Activated naive CD4-positive, alpha-beta T cell (primary cell): Measurements from ENCODE around the gene FCMR.
"Not testable (repeated sequence)": the region's sequence is repeated elsewhere in the genome, so short reads cannot be mapped to it uniquely, and the experiment has no call there.

ENCODE experiments used
- DNase-seq, 4 experiments: peaks; one replicate each; lab custom pipeline; 2025; lab: John Stamatoyannopoulos, UW

FCMR gene

DNA sequence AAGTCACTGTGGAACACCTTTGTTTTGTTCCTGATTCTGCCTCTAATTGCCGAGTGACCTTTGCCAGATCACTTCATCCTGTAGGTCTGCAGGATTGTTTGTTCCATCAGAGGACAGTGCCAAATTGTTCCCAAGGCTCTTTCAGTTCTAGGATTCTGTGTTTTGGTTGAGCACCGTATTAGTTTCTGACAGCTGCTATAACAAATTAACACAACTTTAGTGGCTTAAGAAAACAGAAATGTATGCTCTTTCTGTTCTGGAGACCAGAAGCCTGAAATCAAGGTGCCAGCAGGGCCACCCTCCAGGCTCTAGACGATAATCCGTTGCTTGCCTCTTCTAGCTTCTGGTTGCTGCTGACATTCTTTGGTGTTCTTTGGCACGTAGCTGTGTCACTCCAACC is 27.9 kb upstream of the FCMR start:
- no peak for DNase-seq

DNA sequence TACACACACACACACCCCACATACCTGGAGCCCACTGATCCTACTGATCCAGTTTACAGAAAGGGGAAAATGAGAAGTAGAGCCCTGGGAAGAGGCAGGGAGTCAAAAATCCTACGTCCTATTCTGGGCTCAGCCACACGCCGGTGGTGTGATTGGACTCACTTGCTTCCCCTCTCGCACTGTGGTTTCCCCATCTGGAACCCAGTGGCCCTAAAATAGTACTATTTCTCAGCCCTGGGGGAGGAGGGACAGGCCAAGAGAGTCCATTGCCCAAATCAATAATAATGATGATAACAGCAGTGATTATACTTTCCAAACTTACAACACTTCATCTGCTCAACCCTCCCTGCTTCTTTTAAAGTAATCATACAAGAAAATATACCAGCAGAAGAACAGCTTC is 27.5 kb upstream of the FCMR start:
- DNase-seq, result no peak

GRCh38 chr1:206947255-206947654 is 25.5 kb upstream of the FCMR start:
- no peak for DNase-seq

- DNase-seq, result no peak
These were observed 24.5 kb upstream of the FCMR start, which contains the start of gene PIGR for GRCh38 chr1:206946261-206946660. PIGR (minus strand) TSS chr1:206946466; CDS start chr1:206940531, 5,935 bp downstream.

- no peak for DNase-seq
These were observed 24.0 kb upstream of the FCMR start for GRCh38 chr1:206945779-206946178.

GRCh38 chr1:206944703-206945102 is 23.0 kb upstream of the FCMR start:
- DNase-seq, result no peak

DNA sequence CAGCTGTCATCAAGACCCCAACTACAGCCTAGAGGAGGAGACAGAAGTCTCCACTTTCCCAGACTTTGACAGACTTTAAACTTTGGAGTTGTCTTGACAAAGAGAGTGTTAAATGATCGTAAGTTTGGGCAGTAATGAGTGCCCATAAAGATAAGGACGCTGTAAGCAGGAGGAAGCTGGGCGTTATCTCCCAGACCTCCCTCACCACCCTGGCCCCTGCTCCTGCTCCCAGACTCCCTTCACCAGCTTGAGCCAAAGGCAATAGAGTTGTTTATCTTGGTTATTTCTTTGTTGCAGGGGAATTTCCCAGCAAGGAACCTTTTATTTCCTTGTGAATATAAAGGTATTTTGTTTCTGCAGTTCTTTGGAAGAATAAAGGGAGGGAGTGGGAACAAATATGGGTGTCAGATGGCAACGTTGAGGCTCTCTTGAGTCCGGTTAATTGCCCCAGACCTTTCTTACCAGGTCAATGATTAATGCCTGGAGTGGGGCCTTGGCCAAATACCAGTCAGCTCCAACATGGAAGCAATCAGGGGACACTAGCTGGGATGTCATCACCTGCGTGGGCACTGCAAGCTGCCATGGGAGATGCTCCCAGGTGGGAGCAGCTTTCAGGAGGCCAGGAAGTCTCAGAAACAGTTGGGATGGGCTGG is 20.2 kb upstream of the FCMR start:
- DNase-seq, result no peak

DNA sequence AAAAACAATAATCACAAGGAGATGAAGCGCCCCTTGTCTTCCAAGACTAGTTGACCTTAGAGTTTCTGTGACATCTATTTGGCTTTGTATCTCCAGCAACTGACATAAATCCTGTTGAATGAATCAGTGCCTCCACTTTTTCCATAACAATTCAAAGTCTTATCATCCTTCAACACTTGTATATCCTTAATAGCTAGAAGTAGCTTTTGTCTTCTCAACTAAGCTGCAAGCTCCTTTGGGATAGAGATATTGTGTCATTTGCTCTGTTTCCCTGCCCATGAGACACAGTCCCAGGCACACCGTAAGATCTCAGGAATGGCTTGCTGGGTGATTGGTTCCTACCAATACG is 18.8 kb upstream of the FCMR start:
- DNase-seq, result no peak

DNA sequence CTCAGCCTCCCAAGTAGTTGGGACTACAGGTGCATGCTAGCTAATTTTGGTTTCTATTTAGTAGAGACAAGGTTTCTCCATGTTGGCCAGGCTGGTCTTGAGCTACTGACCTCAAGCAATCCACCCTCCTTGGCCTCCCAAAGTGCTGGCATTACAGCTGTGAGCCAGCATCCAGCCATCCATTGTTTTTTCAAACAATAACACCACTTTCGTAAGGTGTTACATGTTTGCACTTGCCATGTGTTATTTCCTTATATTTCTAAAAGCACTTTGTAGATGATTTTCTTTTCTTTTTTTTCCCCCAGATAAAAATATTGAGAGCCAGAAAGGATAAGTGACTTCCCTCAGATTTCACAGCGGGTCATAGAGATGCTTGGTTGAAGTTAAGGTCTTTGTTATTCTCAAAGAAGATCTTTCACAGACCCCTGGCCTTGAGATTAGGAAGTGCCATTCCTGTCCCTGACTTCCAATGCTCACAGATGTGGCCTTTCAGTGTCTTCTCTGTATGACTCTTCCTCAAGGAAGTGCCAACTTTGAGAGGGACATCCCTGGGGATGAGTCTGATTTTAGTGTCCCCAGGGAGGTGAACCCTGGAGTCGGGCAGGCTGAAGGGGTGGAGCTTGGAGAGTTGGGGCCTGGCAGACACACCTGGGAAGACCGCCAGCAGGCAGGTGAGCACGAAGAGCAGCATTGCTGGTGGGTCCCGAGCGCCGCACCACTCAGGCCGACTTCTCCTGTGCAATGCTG is 18.3 kb upstream of the FCMR start:
- no peak for DNase-seq

DNA sequence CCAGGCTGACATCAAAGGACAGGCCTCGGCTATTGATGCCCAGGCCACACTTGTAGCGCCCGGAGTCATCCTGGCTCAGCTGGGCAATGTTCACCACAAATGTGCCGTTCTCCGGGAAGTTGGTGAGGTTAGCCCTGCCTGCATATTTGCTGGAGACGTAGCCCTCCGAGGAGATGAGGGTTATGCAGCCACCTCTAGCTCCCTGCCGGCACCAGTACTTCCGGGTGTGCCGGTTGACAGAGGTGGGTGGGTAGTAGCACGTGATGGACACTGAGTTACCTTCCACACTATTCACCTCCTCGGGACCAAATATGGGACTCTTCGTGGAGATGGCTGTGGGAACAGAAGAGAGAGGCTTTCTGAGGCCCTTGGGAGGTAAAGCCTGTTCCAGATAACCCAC is 17.4 kb upstream of the FCMR start:
- no peak for DNase-seq

DNA sequence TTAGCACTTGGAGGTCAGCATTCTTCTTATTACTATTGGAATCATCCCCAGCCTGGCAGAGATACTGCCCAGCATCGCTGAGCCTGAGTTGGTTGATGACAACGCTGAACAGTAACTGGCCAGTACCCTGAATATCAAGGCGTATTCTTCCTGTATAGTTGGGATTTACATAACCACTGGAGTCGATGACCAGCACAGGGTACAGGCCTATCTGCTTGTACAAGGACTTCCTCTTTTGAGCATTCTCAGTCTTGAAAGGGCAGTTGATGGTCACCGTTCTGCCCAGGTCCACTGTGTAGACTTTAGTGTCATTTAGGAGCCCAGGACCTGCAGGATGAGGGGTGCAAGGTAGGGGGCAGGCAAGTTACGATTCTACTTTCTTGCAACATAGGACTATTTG is 15.7 kb upstream of the FCMR start:
- no peak for DNase-seq

DNA sequence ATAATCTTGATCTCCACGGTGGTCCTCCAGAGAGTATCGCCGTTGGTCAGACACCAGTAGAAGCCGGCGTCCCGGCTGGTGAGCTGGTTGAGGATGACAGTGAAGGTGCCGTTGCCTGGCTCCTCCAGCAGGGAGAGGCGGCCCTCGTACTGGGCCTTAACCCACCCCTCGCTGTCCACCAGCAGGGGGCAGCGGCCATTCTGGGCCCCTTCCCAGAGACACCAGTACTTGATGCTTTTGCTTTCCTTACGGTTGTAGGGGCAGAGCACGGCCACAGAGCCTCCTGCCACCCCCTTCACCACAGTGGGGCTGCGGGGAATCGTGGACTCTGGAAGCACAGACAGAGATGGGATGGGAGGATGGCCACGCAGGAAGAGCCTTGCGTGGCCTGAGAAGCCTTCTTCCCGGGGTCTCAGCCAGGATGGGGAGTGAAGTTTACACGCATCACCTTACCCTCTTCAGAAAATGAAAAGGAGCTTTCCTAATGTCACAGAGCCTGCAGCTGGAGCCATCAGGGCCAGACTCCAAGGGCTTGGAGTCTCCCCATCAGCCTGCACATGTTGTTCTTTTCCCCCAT is 13.8 kb upstream of the FCMR start:
- peak in 2 of 4 experiments; percentile 16 to 31 for DNase-seq

GRCh38 chr1:206933333-206933945 is 11.7 kb upstream of the FCMR start:
- peak; percentile 29 to 68 (median 48) for DNase-seq

- no peak for DNase-seq
These were observed 10.4 kb upstream of the FCMR start for GRCh38 chr1:206932177-206932576.

- no peak for DNase-seq
These were observed 10.0 kb upstream of the FCMR start for GRCh38 chr1:206931709-206932108.

DNA sequence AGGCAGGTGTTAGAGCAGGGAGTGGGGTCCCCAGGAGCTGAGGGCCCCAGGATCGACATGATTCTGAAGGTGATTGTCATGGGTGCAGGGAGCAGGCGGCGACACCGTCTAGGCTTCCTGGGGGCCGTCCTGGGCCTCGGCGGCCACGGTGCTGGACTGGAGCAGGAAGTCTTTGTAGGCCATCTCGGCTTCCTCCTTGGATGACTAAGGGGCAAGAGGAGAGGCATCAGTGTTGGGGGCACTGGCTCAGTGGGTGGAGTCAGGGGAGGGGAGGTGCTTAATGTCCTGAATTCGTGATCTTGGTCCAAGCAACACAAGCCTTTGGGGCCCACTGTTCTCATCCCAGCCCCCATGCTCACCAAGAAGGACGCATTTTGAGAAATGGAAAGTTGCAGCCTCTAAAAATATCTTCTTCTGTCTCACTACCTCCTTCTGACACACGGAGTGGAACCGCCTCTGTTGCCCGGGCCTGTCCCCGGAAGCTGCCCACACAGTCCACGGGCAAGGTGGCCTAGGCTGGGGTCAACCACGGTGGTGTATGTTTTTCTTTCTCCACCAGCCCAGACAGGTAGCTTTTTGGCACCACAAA is 8.6 kb upstream of the FCMR start:
- no peak for DNase-seq

DNA sequence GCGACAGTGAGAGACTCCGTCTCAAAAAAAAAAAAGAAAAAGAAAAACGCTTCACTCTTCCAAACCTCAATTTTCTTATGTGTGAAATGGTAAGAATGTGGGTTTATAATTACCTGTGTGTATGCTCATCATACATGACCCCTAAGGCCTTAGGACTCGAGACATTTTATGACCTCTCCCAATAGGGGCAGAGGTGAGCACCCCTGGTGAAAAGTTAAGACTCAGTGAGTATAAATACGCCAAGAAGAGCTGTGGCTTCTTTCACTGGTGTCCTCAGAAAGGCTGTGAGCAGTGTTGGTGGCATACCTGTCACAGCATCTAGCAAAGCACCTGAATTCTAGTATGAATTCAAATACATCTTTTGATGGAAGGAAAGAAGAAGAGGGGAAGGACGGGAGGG is 7.8 kb upstream of the FCMR start:
- DNase-seq, result no peak

GRCh38 chr1:206926286-206926685 is 4.5 kb upstream of the FCMR start:
- no peak for DNase-seq

DNA sequence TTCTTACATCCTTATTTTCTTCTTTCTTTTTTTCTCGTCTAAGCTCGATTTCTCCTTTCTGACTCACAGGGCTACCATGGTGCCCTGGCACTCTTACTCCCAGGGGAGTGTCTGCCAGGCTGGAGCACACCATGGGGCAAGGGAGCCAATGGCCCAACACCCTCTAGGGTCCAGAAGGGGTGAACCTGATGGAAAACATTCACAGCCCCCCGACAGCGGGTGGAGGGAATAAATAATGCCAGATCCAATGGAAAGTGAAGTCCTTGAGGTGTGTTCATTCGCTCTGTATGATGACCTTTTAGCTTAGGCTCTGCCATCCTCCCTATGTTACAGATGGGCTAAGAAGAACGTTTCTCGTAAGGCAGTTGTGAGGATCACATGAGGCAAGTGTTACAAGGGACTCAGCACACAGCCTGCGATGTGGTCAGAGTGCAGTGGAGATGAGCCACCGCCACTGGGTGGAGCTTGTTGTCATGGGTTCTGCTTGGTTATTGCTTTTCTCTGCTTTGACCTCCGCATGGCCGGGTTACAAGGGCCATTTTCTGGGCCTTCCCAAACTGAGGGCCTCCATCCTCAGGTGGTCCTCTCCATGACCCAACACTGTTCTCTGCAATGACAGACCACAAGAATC is 3.5 kb upstream of the FCMR start:
- DNase-seq, result peak in 1 of 4 experiments; percentile 17

- no peak for DNase-seq
These were observed 2.9 kb upstream of the FCMR start for GRCh38 chr1:206924592-206925105.

GRCh38 chr1:206923961-206924557 is 2.3 kb upstream of the FCMR start:
- DNase-seq, result not testable (repeated sequence)
